Esophagus muscularis mucosa (tissue), 3 donors: Measurements from ENCODE around the gene ALDH1A3.

Source experiments
- EP300 ChIP-seq: sonication (generic); formaldehyde crosslinking; IDR thresholded peaks from one replicate; pipeline ENCODE4 v1.6.1; 2017; ENCODE audit warnings: antibody characterized with exemption
- TF ChIP-seq, protein P1 (sequence below), 3 experiments: fragments of 200-600 bp in 2 of 3; fragments of 450-650 bp in 1 of 3; sonication (generic) in 2 of 3; IDR thresholded peaks; one replicate each; pipeline ENCODE4 v1.5.1; 2017 to 2019; ENCODE audit warnings: antibody characterized with exemption in 3 of 3, mild to moderate bottlenecking in 2 of 3, moderate library complexity in 1 of 3

DNA sequence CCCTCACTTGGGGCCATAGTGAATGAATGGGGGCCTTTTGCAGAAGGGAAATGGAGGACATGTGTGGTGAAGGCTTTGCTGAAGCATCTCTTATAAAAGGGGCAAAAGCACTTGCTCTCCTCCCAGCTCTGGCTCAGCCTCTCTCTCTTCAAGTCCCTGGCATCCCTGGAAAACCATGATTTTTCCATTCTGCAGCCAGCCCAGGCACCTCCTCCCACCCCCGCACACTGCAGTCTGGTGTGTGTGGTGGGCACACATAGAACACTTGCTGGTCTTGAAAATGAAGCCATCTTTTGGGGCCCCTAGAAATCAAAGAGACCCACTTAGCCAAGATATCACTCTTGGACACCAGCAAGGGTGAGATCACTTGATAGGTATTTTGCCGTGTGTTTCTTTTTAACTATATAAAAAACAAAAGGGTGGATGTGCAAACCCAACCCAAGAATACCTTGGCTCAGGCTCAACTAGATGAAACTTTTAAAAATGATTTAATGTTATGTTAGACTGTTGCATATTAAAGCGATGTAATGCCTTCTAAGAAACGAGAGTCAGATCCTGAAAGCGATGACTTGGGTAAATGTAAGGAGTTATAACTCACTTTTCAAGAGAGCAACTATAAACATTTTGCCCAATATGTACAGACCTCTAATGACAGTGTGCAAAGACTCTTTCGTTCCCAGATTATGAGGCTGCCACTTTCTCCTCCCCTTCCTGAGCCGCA lies 16.4 kb upstream of the ALDH1A3 start:
- TF ChIP-seq, protein P1, sequence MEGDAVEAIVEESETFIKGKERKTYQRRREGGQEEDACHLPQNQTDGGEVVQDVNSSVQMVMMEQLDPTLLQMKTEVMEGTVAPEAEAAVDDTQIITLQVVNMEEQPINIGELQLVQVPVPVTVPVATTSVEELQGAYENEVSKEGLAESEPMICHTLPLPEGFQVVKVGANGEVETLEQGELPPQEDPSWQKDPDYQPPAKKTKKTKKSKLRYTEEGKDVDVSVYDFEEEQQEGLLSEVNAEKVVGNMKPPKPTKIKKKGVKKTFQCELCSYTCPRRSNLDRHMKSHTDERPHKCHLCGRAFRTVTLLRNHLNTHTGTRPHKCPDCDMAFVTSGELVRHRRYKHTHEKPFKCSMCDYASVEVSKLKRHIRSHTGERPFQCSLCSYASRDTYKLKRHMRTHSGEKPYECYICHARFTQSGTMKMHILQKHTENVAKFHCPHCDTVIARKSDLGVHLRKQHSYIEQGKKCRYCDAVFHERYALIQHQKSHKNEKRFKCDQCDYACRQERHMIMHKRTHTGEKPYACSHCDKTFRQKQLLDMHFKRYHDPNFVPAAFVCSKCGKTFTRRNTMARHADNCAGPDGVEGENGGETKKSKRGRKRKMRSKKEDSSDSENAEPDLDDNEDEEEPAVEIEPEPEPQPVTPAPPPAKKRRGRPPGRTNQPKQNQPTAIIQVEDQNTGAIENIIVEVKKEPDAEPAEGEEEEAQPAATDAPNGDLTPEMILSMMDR (IDR thresholded peaks at IDR 0.05) = no peak
- no peak for TF ChIP-seq EP300
